HepG2 (cell line): ENCODE measurements around the gene DUSP8. TPM values are rescaled to one million over a fixed set of nuclear protein-coding genes. Genes with fewer than 3 reads are reported as not detected.

ENCODE experiments used
- ARID4A ChIP-seq: sonication (generic); formaldehyde crosslinking; IDR thresholded peaks from 2 replicates; pipeline ENCODE4 v1.5.0; 2020; ENCODE audit warnings: mild to moderate bottlenecking, missing genetic modification reagents, borderline replicate concordance
- ATF5 ChIP-seq: sonication (generic); formaldehyde crosslinking; IDR thresholded peaks from 2 replicates; pipeline ENCODE4 v1.4.0; 2020; ENCODE audit warnings: mild to moderate bottlenecking, low read depth, missing genetic modification reagents
- HDAC6 ChIP-seq: fragments of 200-600 bp; sonication (generic); IDR thresholded peaks from 2 replicates; pipeline ENCODE4 v1.7.0; 2017; ENCODE audit warnings: mild to moderate bottlenecking, antibody characterized with exemption, low read length, low read depth
- HNRNPLL ChIP-seq: fragments of 200-400 bp; formaldehyde crosslinking; IDR thresholded peaks from 2 replicates; pipeline ENCODE4 v1.6.1; 2017; ENCODE audit warnings: mild to moderate bottlenecking, low read depth, low read length; ENCODE audit not compliant: poor library complexity, severe bottlenecking
- MAZ ChIP-seq, 2 experiments: sonication (generic) in 1 of 2; formaldehyde crosslinking in 1 of 2; IDR thresholded peaks; 2 replicates each; pipeline versions ENCODE4 v1.5.0 to v1.6.1; 2012 to 2020; ENCODE audit warnings: low read depth in 2 of 2, mild to moderate bottlenecking in 2 of 2, borderline replicate concordance in 1 of 2, improper control_type of control experiment in 1 of 2, low read length in 1 of 2, missing genetic modification reagents in 1 of 2, moderate library complexity in 1 of 2
- NFE2 ChIP-seq: sonication (generic); formaldehyde crosslinking; IDR thresholded peaks from 2 replicates; pipeline ENCODE4 v1.4.0; 2020; ENCODE audit warnings: missing genetic modification reagents
- PREB ChIP-seq: sonication (generic); formaldehyde crosslinking; IDR thresholded peaks from 2 replicates; pipeline ENCODE4 v1.4.0; 2020; ENCODE audit warnings: missing genetic modification reagents
- RBFOX2 ChIP-seq: fragments of 200-400 bp; formaldehyde crosslinking; IDR thresholded peaks from 2 replicates; pipeline ENCODE4 v1.6.1; 2017; ENCODE audit warnings: low read depth, mild to moderate bottlenecking, low read length
- SIN3A ChIP-seq: IDR thresholded peaks from 2 replicates; pipeline ENCODE4 v1.6.1; 2011; ENCODE audit warnings: low read depth, mild to moderate bottlenecking, control low read depth, low read length, borderline replicate concordance
- ZFP41 ChIP-seq: sonication (generic); formaldehyde crosslinking; IDR thresholded peaks from 2 replicates; pipeline ENCODE4 v1.4.0; 2020; ENCODE audit warnings: mild to moderate bottlenecking, missing genetic modification reagents, borderline replicate concordance
- ZFP90 ChIP-seq: sonication (generic); formaldehyde crosslinking; IDR thresholded peaks from 2 replicates; pipeline ENCODE4 v1.8.0; 2022; ENCODE audit warnings: missing genetic modification reagents, mild to moderate bottlenecking, inconsistent platforms, borderline replicate concordance
- ZMYM3 ChIP-seq: sonication (generic); formaldehyde crosslinking; IDR thresholded peaks from 2 replicates; pipeline ENCODE4 v1.5.1; 2020; ENCODE audit warnings: mild to moderate bottlenecking, missing genetic modification reagents
- ZNF160 ChIP-seq: sonication (generic); formaldehyde crosslinking; IDR thresholded peaks from 2 replicates; pipeline ENCODE4 v1.8.0; 2022; ENCODE audit warnings: mild to moderate bottlenecking, inconsistent platforms, missing genetic modification reagents
- ZNF644 ChIP-seq: IDR thresholded peaks from 2 replicates; pipeline ENCODE4 v1.6.1; 2016; ENCODE audit warnings: low read depth
- ZNF709 ChIP-seq: sonication (generic); formaldehyde crosslinking; IDR thresholded peaks from 2 replicates; pipeline ENCODE4 v1.5.0; 2020; ENCODE audit warnings: mild to moderate bottlenecking, missing genetic modification reagents
- ZNF777 ChIP-seq: sonication (generic); formaldehyde crosslinking; IDR thresholded peaks from 2 replicates; pipeline ENCODE4 v1.4.0; 2020; ENCODE audit warnings: missing genetic modification reagents
- ZNF800 ChIP-seq: sonication (generic); formaldehyde crosslinking; IDR thresholded peaks from 2 replicates; pipeline ENCODE4 v1.4.0; 2020; ENCODE audit warnings: missing genetic modification reagents
- ZSCAN20 ChIP-seq: sonication (generic); formaldehyde crosslinking; IDR thresholded peaks from 2 replicates; pipeline ENCODE4 v1.4.0; 2020; ENCODE audit warnings: missing genetic modification reagents, mild to moderate bottlenecking, borderline replicate concordance
- ZZZ3 ChIP-seq: sonication (generic); formaldehyde crosslinking; IDR thresholded peaks from 2 replicates; pipeline ENCODE4 v1.4.0; 2020; ENCODE audit warnings: missing genetic modification reagents, mild to moderate bottlenecking, borderline replicate concordance
- polyA plus RNA-seq, 8 experiments: library from polyadenylated mRNA; depleted of rRNA in 3 of 8; stranded (reverse) in 7 of 8; unstranded in 1 of 8; fragments of >200 nt; fragmentation: Illumina TruSeq in 4 of 8; extraction: Trizol in 4 of 8; gene quantifications; 2 replicates each; pipeline versions ENCODE4 v1.2.1 to v1.2.3, GENCODE V29; 2011 to 2016; ENCODE audit warnings: low read depth in 4 of 8, missing spikeins in 1 of 8, mixed read lengths in 1 of 8; ENCODE audit not compliant: insufficient read depth in 1 of 8
- total RNA-seq, 5 experiments: library from RNA; depleted of rRNA; stranded (reverse); fragments of >200 nt; fragmentation: Illumina TruSeq; extraction: Trizol; gene quantifications; 2 replicates each; pipeline ENCODE4 v1.2.3, GENCODE V29; 2016; ENCODE audit warnings: low read depth in 1 of 5

Gene DUSP8
- total and polyA plus RNA-seq, 2 of the 13 experiments (the other 11 are each of a cell fraction or from before 2014, with no cell fraction given) = 1.8 to 8.0 TPM

- TF ChIP-seq ZSCAN20 (CRISPR knock-in tag) (no peak), ZZZ3 (CRISPR knock-in tag) (no peak), ZNF777 (CRISPR knock-in tag) (peak; percentile 79; the same call in 1 of the 2 replicates), HNRNPLL (peak; percentile 37), MAZ (IDR thresholded peaks at IDR 0.05; ENCODE audit: borderline replicate concordance, low read depth, low read length) (no peak), MAZ (CRISPR knock-in tag; IDR thresholded peaks at IDR 0.05; ENCODE audit: low read depth) (no peak), ZNF709 (no peak), NFE2 (CRISPR knock-in tag) (no peak), ZFP90 (CRISPR knock-in tag) (no peak), RBFOX2 (peak; percentile 57), ZNF644 (CRISPR knock-in tag) (no peak), ZNF800 (no peak), ARID4A (CRISPR knock-in tag) (0 out of 2 replicates have a peak, but pooled peaks have one; percentile 32), SIN3A (no peak), PREB (CRISPR knock-in tag) (no peak), HDAC6 (no peak), ZFP41 (CRISPR knock-in tag) (no peak), ATF5 (CRISPR knock-in tag) (no peak), ZNF160 (CRISPR knock-in tag) (no peak), ZMYM3 (CRISPR knock-in tag) (0 out of 2 replicates have a peak, but pooled peaks have one; percentile 10)
Measured at GRCh38 chr11:1570896-1571759, 943 bp downstream of the DUSP8 start (continued).
